B cell (primary cell): ENCODE results near the gene SH3GL3. TPM values are rescaled to one million over a fixed set of nuclear protein-coding genes. Genes with fewer than 3 reads are reported as not detected.

Source experiments
- ATAC-seq: fragments of 200-7000 bp; cut with Tn5 transposase; one replicate; pipeline ENCODE4 v1.10.0; 2021; ENCODE audit warnings: low read depth, mild to moderate bottlenecking, moderate number of reproducible peaks, moderate library complexity
- CTCF ChIA-PET: fragments of 350-600 bp; sonication (Branson Sonifier 250); formaldehyde crosslinking; loops from one replicate; lab custom pipeline; 2021; ENCODE audit warnings: antibody characterized with exemption, inconsistent platforms; lab: Charles Lee
- POLR2A ChIA-PET: fragments of 350-600 bp; sonication (Branson Sonifier 250); formaldehyde crosslinking; loops from one replicate; lab custom pipeline; 2021; ENCODE audit warnings: antibody characterized with exemption; lab: Charles Lee
- DNase-seq: peaks from one replicate; pipeline ENCODE4 v3.0.0; 2013
- H2AFZ ChIP-seq: 2 replicates; pipeline ENCODE4 v1.6.1; 2012; ENCODE audit warnings: mild to moderate bottlenecking, low read depth, low read length; ENCODE audit not compliant: insufficient read depth, poor library complexity, severe bottlenecking
- H3K27ac ChIP-seq, 2 donors: 1 replicate in 1 of 2; 2 replicates in 1 of 2; pipeline ENCODE4 v1.5.1; 2012 to 2013; ENCODE audit warnings: low read length in 2 of 2, mild to moderate bottlenecking in 2 of 2, moderate library complexity in 1 of 2
- H3K27me3 ChIP-seq, 4 experiments: fragments of 200-600 bp in 1 of 4; sonication (generic) in 1 of 4; replicated peaks in 1 of 4; 1 replicate in 2 of 4; 2 replicates in 2 of 4; pipeline versions ENCODE4 v1.6.1 to v1.7.0; 2013 to 2016; ENCODE audit warnings: low read length in 3 of 4, mild to moderate bottlenecking in 2 of 4, mixed read lengths in 1 of 4, moderate library complexity in 1 of 4; ENCODE audit not compliant: insufficient read depth in 4 of 4, control insufficient read depth in 3 of 4; ENCODE audit errors: control extremely low read depth in 1 of 4
- H3K36me3 ChIP-seq, 2 experiments: replicated peaks in 1 of 2; 1 replicate in 1 of 2; 2 replicates in 1 of 2; pipeline versions ENCODE4 v1.6.1 to v1.7.1; 2013; ENCODE audit warnings: low read length in 1 of 2; ENCODE audit not compliant: insufficient read depth in 2 of 2, control insufficient read depth in 1 of 2; ENCODE audit errors: control extremely low read depth in 1 of 2, extremely low read depth in 1 of 2
- H3K4me1 ChIP-seq, 2 donors: fragments of 200-600 bp in 1 of 2; sonication (generic) in 1 of 2; 1 replicate in 1 of 2; 2 replicates in 1 of 2; pipeline versions ENCODE4 v1.5.1 to v1.6.1; 2013 to 2017; ENCODE audit warnings: low read length in 2 of 2; ENCODE audit not compliant: control insufficient read depth in 2 of 2, insufficient read depth in 2 of 2
- H3K4me2 ChIP-seq: replicated peaks from 2 replicates; pipeline ENCODE3; 2012; ENCODE audit warnings: mild to moderate bottlenecking, low read depth, low read length; ENCODE audit not compliant: poor library complexity, severe bottlenecking
- H3K4me3 ChIP-seq, 5 experiments: fragments of 200-600 bp in 1 of 5; sonication (generic) in 1 of 5; 1 replicate in 3 of 5; 2 replicates in 2 of 5; pipeline versions ENCODE4 v1.5.1 to v1.7.0; 2011 to 2016; ENCODE audit warnings: low read length in 4 of 5, mild to moderate bottlenecking in 4 of 5, low read depth in 2 of 5, control low read depth in 1 of 5, moderate library complexity in 1 of 5; ENCODE audit not compliant: insufficient read depth in 1 of 5; ENCODE audit errors: control extremely low read depth in 1 of 5, extremely low read depth in 1 of 5
- H3K79me2 ChIP-seq: fragments of 200-600 bp; sonication (generic); one replicate; pipeline ENCODE4 v1.6.0; 2016; ENCODE audit warnings: low read length; ENCODE audit not compliant: control insufficient read depth, insufficient read depth
- H3K9ac ChIP-seq: fragments of 200-600 bp; sonication (generic); 2 replicates; pipeline ENCODE4 v1.6.1; 2017; ENCODE audit warnings: mild to moderate bottlenecking, low read length, moderate library complexity
- H3K9me3 ChIP-seq, 3 donors: one replicate each; pipeline versions ENCODE4 v1.6.1 to v1.7.1; 2013; ENCODE audit warnings: low read length in 2 of 3; ENCODE audit not compliant: control insufficient read depth in 2 of 3, insufficient read depth in 1 of 3; ENCODE audit errors: control extremely low read depth in 1 of 3
- H4K20me1 ChIP-seq: 2 replicates; pipeline ENCODE4 v1.6.0; 2012; ENCODE audit warnings: mild to moderate bottlenecking, low read length; ENCODE audit not compliant: insufficient read depth, control insufficient read depth, poor library complexity, severe bottlenecking
- H3K27ac Mint-ChIP-seq: one replicate; pipeline ENCODE4 v1.8.0; 2021; ENCODE audit warnings: mixed read lengths
- H3K27me3 Mint-ChIP-seq: one replicate; pipeline ENCODE4 v1.8.0; 2021; ENCODE audit warnings: mixed read lengths
- H3K4me1 Mint-ChIP-seq: one replicate; pipeline ENCODE4 v1.8.0; 2021; ENCODE audit warnings: mixed read lengths
- H3K4me3 Mint-ChIP-seq: one replicate; pipeline ENCODE4 v1.8.0; 2021; ENCODE audit warnings: mixed read lengths
- H3K9me3 Mint-ChIP-seq: one replicate; pipeline ENCODE4 v1.8.0; 2022; ENCODE audit warnings: mixed read lengths; ENCODE audit not compliant: insufficient read depth
- EZH2 ChIP-seq: IDR thresholded peaks from 2 replicates; pipeline ENCODE4 v1.6.1; 2012; ENCODE audit warnings: borderline replicate concordance, low read depth, mild to moderate bottlenecking, moderate library complexity, low read length; ENCODE audit not compliant: insufficient read depth, poor library complexity, severe bottlenecking
- WGBS: methylation state at CpG from one replicate; pipeline ENCODE4 v1.1.5; 2013; ENCODE audit warnings: missing lambda C conversion rate; ENCODE audit not compliant: insufficient coverage; 5-methylcytosine and 5-hydroxymethylcytosine counted together
- intact Hi-C: fragments of 100-400 bp; cut with micrococcal nuclease; formaldehyde crosslinking; loops from one replicate; pipeline ENCODE4 v1.10.0; 2022
- polyA plus RNA-seq: library from polyadenylated mRNA; depleted of rRNA; stranded (reverse); fragments of >200 nt; gene quantifications from 2 replicates; pipeline ENCODE4 v1.2.3, GENCODE V29; 2012
- total RNA-seq, 2 donors: library from RNA; stranded (reverse); fragments of 120-200 nt in 1 of 2; gene quantifications; 1 replicate in 1 of 2; 2 replicates in 1 of 2; pipeline versions ENCODE4 v1.2.3 to v1.2.4, GENCODE V29; 2013 to 2022
- TF ChIP-seq, protein P1 (sequence below): fragments of 200-600 bp; IDR thresholded peaks from one replicate; pipeline ENCODE4 v1.8.0; 2022; ENCODE audit warnings: antibody characterized with exemption, mild to moderate bottlenecking

The SH3GL3 gene
- total and polyA plus RNA-seq, 2 donors (not counting 1 experiment from before 2014, with no cell fraction given), result not detected

- no peak overlapping the region for H3K9ac ChIP-seq
- no peak for DNase-seq
- peaks cover 0 to 2% (median 0%) of the 10 kb centered on the region in 4 experiments for H3K27me3 ChIP-seq
- H3K79me2 ChIP-seq, result no peaks in the 10 kb centered on the region
- TF ChIP-seq, protein P1, sequence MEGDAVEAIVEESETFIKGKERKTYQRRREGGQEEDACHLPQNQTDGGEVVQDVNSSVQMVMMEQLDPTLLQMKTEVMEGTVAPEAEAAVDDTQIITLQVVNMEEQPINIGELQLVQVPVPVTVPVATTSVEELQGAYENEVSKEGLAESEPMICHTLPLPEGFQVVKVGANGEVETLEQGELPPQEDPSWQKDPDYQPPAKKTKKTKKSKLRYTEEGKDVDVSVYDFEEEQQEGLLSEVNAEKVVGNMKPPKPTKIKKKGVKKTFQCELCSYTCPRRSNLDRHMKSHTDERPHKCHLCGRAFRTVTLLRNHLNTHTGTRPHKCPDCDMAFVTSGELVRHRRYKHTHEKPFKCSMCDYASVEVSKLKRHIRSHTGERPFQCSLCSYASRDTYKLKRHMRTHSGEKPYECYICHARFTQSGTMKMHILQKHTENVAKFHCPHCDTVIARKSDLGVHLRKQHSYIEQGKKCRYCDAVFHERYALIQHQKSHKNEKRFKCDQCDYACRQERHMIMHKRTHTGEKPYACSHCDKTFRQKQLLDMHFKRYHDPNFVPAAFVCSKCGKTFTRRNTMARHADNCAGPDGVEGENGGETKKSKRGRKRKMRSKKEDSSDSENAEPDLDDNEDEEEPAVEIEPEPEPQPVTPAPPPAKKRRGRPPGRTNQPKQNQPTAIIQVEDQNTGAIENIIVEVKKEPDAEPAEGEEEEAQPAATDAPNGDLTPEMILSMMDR, result no peak
- TF ChIP-seq EZH2, result no peak
- H4K20me1 ChIP-seq, result no peaks in the 10 kb centered on the region
- no peak overlapping the region for H3K27ac ChIP-seq
- WGBS, result 100% methylated on average over 1 of the region's 5 CpGs
- no peak overlapping the region for H3K4me2 ChIP-seq
- peaks cover 35% of the 10 kb centered on the region for H3K27me3 Mint-ChIP-seq
- no peak overlapping the region for H3K4me3 Mint-ChIP-seq
- no peaks in the 10 kb centered on the region for H3K4me1 Mint-ChIP-seq
- H3K27ac Mint-ChIP-seq, result no peak overlapping the region
- H3K4me3 ChIP-seq, result no peak overlapping the region
- ChIA-PET CTCF (no interaction called here), POLR2A (no interaction called here)
- intact Hi-C loops, result loop anchor here (10.0 kb wide), 1 partner anchor 310 kb away; no protein-coding TSS in a partner anchor
- no peaks in the 10 kb centered on the region for H3K36me3 ChIP-seq
- H3K4me1 ChIP-seq, result no peaks in the 10 kb centered on the region
- ATAC-seq, result no peak
- H3K9me3 Mint-ChIP-seq, result no peaks in the 10 kb centered on the region
- H3K9me3 ChIP-seq, result no peaks in the 10 kb centered on the region
- no peak overlapping the region for H2AFZ ChIP-seq
These were observed 107.4 kb downstream of the SH3GL3 start for GRCh38 chr15:83554558-83554957.

GRCh38 chr15:83555383-83555782 lies 108.2 kb downstream of the SH3GL3 start:
- Histone ChIP-seq H3K9ac (no peak overlapping the region), H3K27me3 (peaks cover 0 to 2% (median 0%) of the 10 kb centered on the region in 4 experiments), H3K4me1 (no peaks in the 10 kb centered on the region), H3K4me2 (no peak overlapping the region), H3K27ac (no peak overlapping the region), H3K36me3 (no peaks in the 10 kb centered on the region), H3K9me3 (no peaks in the 10 kb centered on the region), H3K4me3 (no peak overlapping the region), H4K20me1 (no peaks in the 10 kb centered on the region), H2AFZ (no peak overlapping the region), H3K79me2 (no peaks in the 10 kb centered on the region)
- CTCF ChIA-PET, result interaction anchor here (1.2 to 1.8 kb wide), 2 partner anchors 10 kb away, joined by 3 to 8 read pairs; no protein-coding TSS in a partner anchor
- ATAC-seq (no peak), DNase-seq (no peak)
- POLR2A ChIA-PET, result no interaction called here
- Mint-ChIP-seq H3K27me3 (peaks cover 31% of the 10 kb centered on the region), H3K4me1 (no peaks in the 10 kb centered on the region), H3K27ac (no peak overlapping the region), H3K9me3 (no peaks in the 10 kb centered on the region), H3K4me3 (no peak overlapping the region)
- no peak for TF ChIP-seq EZH2
- TF ChIP-seq, protein P1, result no peak
- intact Hi-C loops, result loop anchor here (10.0 kb wide), 1 partner anchor 311 kb away; no protein-coding TSS in a partner anchor
- WGBS, result no CpG with 5 or more reads among the region's 2 CpGs
